ENCODE measurements around the gene ATXN7.

DNA sequence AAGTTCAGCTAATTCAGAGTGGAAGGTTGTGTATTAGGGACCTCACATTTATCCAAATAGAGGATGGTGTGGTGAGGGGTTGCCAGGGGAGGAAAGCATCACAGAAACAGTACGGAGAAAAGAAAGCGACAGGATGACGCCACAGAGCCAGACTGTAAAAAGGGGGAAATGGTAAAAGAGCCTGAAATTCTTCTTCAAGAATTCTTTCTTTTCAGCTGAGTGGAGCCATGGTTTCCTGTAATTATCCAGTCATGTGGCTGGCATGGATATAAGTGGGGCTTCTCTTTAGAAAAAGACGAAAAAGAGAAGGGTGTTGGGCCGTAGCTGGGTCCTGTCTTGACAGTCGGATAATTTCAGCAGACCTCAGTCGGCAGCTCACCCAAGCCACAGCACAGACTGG lies 184.1 kb downstream of the ATXN7 start:
- TF ChIP-seq CTCF (conservative IDR thresholded peaks at IDR 0.05) (no peak), ZFX (IDR thresholded peaks at IDR 0.05) (no peak)
